Measurements from ENCODE around the gene ANKRD44.

GRCh38 chr2:197198890-197199289 is 111.7 kb downstream of the ANKRD44 start:
- no peak for TF ChIP-seq CTCF (IDR thresholded peaks at IDR 0.05; ENCODE audit: low read length)
- no peak for TF ChIP-seq EZH2 (IDR thresholded peaks at IDR 0.05; ENCODE audit: borderline replicate concordance, low read length)
